ENCODE data around the gene WNT2.

GRCh38 chr7:117281562-117281961 is 41.3 kb downstream of the WNT2 start:
- TF ChIP-seq POLR2AphosphoS5 (IDR thresholded peaks at IDR 0.05; ENCODE audit: borderline replicate concordance, low read depth, low read length) (no peak), EZH2 (IDR thresholded peaks at IDR 0.05) (no peak), FOXP2 (optimal IDR thresholded peaks at IDR 0.05; ENCODE audit: control extremely low read depth, extremely low read length, insufficient read depth) (no peak)
